OCI-LY1 (cell line): ENCODE results near the gene UGT2A1.

Source experiments
- H2AFZ ChIP-seq: fragments of 200-600 bp; sonication (generic), shearing (Covaris generic); 2 replicates; pipeline ENCODE4 v1.6.0; 2014; ENCODE audit warnings: antibody characterized with exemption, mild to moderate bottlenecking, low read length
- H3F3A ChIP-seq: fragments of 200-600 bp; sonication (generic), shearing (Covaris generic); 2 replicates; pipeline ENCODE4 v1.6.0; 2014; ENCODE audit warnings: mild to moderate bottlenecking, antibody characterized with exemption, low read length, moderate library complexity; ENCODE audit not compliant: insufficient read depth
- H3K27ac ChIP-seq: fragments of 200-600 bp; sonication (generic); 2 replicates; pipeline ENCODE4 v1.5.1; 2014; ENCODE audit warnings: low read length, mixed run types, mild to moderate bottlenecking, low read depth; ENCODE audit not compliant: poor library complexity, severe bottlenecking
- H3K27me3 ChIP-seq: fragments of 200-600 bp; sonication (generic); 2 replicates; pipeline ENCODE4 v1.6.0; 2014; ENCODE audit warnings: antibody characterized with exemption, mild to moderate bottlenecking, low read length, moderate library complexity; ENCODE audit not compliant: insufficient read depth
- H3K36me3 ChIP-seq: fragments of 200-600 bp; sonication (generic); 2 replicates; pipeline ENCODE4 v1.6.1; 2014; ENCODE audit warnings: mild to moderate bottlenecking, antibody characterized with exemption, low read length, moderate library complexity, mixed read lengths; ENCODE audit not compliant: insufficient read depth
- H3K4me1 ChIP-seq: fragments of 200-600 bp; sonication (generic); 2 replicates; pipeline ENCODE4 v1.5.1; 2014; ENCODE audit warnings: mild to moderate bottlenecking, low read length, moderate library complexity; ENCODE audit not compliant: insufficient read depth, severe bottlenecking
- H3K4me2 ChIP-seq: fragments of 200-600 bp; sonication (generic), shearing (Covaris generic); 2 replicates; pipeline ENCODE4 v1.6.1; 2014; ENCODE audit warnings: low read length
- H3K4me3 ChIP-seq: fragments of 200-600 bp; sonication (generic); 2 replicates; pipeline ENCODE4 v1.5.1; 2014; ENCODE audit warnings: low read length, low read depth, mild to moderate bottlenecking, mixed read lengths; ENCODE audit not compliant: poor library complexity, severe bottlenecking
- H3K79me2 ChIP-seq: fragments of 200-600 bp; shearing (Covaris generic); 2 replicates; pipeline ENCODE4 v1.6.1; 2016; ENCODE audit warnings: mixed run types, low read length, mixed read lengths; ENCODE audit not compliant: insufficient read depth
- H3K9ac ChIP-seq: fragments of 200-600 bp; sonication (generic), shearing (Covaris generic); 2 replicates; pipeline ENCODE4 v1.6.1; 2014; ENCODE audit warnings: mild to moderate bottlenecking, low read length, mixed read lengths
- H3K9me2 ChIP-seq: fragments of 200-600 bp; sonication (generic), shearing (Covaris generic); 2 replicates; pipeline ENCODE4 v1.6.1; 2014; ENCODE audit warnings: low read depth, mild to moderate bottlenecking, low read length, mixed read lengths
- H3K9me3 ChIP-seq: fragments of 200-600 bp; shearing (Covaris generic); 2 replicates; pipeline ENCODE4 v1.6.1; 2014; ENCODE audit warnings: low read length, mixed read lengths
- H4K20me1 ChIP-seq: fragments of 200-600 bp; sonication (generic), shearing (Covaris generic); 2 replicates; pipeline ENCODE4 v1.6.0; 2016; ENCODE audit warnings: mild to moderate bottlenecking, low read length; ENCODE audit not compliant: insufficient read depth
- EZH2 ChIP-seq: fragments of 200-600 bp; sonication (generic), shearing (Covaris generic); IDR thresholded peaks from 2 replicates; pipeline ENCODE4 v1.8.0; 2017; ENCODE audit warnings: borderline replicate concordance, mixed run types, mild to moderate bottlenecking, antibody characterized with exemption, low read length, moderate library complexity, mixed read lengths
- TF ChIP-seq, protein P1 (sequence below): fragments of 200-600 bp; sonication (generic), shearing (Covaris generic); IDR thresholded peaks from 2 replicates; pipeline ENCODE4 v1.5.1; 2017; ENCODE audit warnings: mild to moderate bottlenecking, antibody characterized with exemption, low read length, moderate library complexity, mixed read lengths

The UGT2A1 gene

DNA sequence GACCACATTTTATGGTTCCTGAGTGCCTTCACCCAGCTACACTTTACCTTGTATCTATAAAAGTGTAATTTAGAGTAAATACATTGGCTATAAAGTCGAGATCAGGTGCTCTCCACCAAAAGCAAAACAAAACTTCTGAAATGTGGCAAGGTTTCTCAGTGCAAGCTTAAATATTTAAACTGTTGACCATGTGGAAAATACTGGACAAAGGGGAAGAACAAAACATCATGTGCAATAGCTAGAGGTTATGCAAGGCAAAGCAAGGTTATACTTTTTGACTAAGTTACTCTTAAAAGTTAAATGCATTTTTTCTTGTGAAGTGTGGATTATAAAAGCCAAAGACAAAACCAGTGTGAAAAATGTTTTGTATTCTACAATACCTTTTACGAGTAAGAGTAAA, 69.5 kb downstream of the UGT2A1 start:
- no peaks in the 10 kb centered on the region for H3K9me3 ChIP-seq
- H3K9ac ChIP-seq = no peak overlapping the region
- no peaks in the 10 kb centered on the region for H4K20me1 ChIP-seq
- H3K9me2 ChIP-seq = no peaks in the 10 kb centered on the region
- TF ChIP-seq, protein P1, sequence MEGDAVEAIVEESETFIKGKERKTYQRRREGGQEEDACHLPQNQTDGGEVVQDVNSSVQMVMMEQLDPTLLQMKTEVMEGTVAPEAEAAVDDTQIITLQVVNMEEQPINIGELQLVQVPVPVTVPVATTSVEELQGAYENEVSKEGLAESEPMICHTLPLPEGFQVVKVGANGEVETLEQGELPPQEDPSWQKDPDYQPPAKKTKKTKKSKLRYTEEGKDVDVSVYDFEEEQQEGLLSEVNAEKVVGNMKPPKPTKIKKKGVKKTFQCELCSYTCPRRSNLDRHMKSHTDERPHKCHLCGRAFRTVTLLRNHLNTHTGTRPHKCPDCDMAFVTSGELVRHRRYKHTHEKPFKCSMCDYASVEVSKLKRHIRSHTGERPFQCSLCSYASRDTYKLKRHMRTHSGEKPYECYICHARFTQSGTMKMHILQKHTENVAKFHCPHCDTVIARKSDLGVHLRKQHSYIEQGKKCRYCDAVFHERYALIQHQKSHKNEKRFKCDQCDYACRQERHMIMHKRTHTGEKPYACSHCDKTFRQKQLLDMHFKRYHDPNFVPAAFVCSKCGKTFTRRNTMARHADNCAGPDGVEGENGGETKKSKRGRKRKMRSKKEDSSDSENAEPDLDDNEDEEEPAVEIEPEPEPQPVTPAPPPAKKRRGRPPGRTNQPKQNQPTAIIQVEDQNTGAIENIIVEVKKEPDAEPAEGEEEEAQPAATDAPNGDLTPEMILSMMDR = no peak
- no peak for TF ChIP-seq EZH2
- H3K4me1 ChIP-seq = no peaks in the 10 kb centered on the region
- H3K79me2 ChIP-seq = no peaks in the 10 kb centered on the region
- no peak overlapping the region for H3K27ac ChIP-seq
- H3K27me3 ChIP-seq = no peaks in the 10 kb centered on the region
- H3K36me3 ChIP-seq = no peaks in the 10 kb centered on the region
- no peaks in the 10 kb centered on the region for H3F3A ChIP-seq
- H2AFZ ChIP-seq = no peak overlapping the region
- no peak overlapping the region for H3K4me3 ChIP-seq
- no peak overlapping the region for H3K4me2 ChIP-seq

DNA sequence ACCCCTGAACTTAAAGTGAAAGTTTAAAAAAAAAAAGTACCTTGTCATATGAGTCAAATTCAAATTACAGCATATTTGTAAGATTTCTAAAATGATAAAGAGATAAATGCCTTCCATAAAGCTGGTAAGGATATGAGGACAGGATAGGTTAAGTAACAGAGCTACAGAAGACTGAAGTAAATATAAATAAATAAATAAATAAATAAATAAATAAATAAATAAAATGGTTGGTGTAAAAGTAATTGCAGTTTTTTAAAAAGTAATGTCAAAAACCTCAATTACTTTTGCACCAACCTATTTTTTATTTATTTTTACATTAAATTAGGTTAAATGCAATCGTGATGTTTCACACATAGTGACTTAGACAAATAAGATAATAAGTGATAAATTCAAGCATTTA, 75.8 kb downstream of the UGT2A1 start:
- H3K79me2 ChIP-seq = no peaks in the 10 kb centered on the region

DNA sequence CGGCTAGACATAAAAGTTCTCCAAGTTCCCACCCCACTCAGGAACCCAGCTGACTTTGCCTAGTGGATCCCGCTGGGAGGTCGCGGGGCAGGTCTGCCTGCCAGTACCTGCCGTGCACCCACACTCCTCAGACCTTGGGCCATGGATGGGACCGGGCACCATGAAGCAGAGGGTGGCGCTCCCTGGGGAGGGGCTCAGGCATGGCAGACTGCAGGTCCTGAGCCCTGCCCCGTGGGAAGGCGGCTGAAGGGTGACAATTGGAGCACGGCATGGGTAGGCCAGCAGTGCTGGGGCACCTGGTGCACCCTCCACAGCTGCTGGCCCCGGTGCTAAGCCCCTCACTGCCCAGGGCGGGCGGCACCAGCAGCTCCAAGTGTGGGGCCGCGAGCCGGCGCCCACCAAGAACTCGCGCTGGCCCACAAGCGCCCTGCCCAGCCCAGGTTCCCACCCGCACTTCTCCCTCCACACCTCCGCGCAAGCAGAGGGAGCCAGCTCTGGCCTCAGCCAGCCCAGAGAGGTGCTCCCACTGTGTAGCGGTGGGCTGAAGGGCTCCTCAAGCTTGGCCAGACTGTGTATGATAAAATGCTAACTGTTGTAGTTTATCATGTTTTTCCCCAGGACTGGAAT, 76.7 kb downstream of the UGT2A1 start:
- no peak for TF ChIP-seq EZH2
- TF ChIP-seq, protein P1 = no peak
- Histone ChIP-seq H3K9me2 (no peaks in the 10 kb centered on the region), H3F3A (no peaks in the 10 kb centered on the region), H3K4me3 (no peak overlapping the region), H3K27ac (no peak overlapping the region), H3K27me3 (no peaks in the 10 kb centered on the region), H3K36me3 (no peaks in the 10 kb centered on the region), H3K4me1 (no peaks in the 10 kb centered on the region), H2AFZ (no peak overlapping the region), H3K9me3 (no peaks in the 10 kb centered on the region), H3K79me2 (no peaks in the 10 kb centered on the region), H4K20me1 (no peaks in the 10 kb centered on the region), H3K4me2 (no peak overlapping the region), H3K9ac (no peak overlapping the region)

More for the DNA sequence above, 75.8 kb downstream of the UGT2A1 start:
- H3K9me3 ChIP-seq = no peaks in the 10 kb centered on the region
- no peaks in the 10 kb centered on the region for H3K4me1 ChIP-seq
- no peak overlapping the region for H3K4me2 ChIP-seq
- no peaks in the 10 kb centered on the region for H3F3A ChIP-seq
- H3K9ac ChIP-seq = no peak overlapping the region
- H4K20me1 ChIP-seq = no peaks in the 10 kb centered on the region
- H3K9me2 ChIP-seq = no peaks in the 10 kb centered on the region
- H3K4me3 ChIP-seq = no peak overlapping the region
- H2AFZ ChIP-seq = no peak overlapping the region
- TF ChIP-seq, protein P1 = no peak
- TF ChIP-seq EZH2 = no peak
- no peak overlapping the region for H3K27ac ChIP-seq
- H3K27me3 ChIP-seq = no peaks in the 10 kb centered on the region
- H3K36me3 ChIP-seq = no peaks in the 10 kb centered on the region
